BLaER1 treated with 17β-estradiol and CSF1 and Interleukin-3, amounts not matched to agents 10 nM and 100 nM (cell line): ENCODE measurements around the gene MPC1.

Source experiments
- H3K27ac ChIP-seq, 11 experiments: shearing (Covaris generic); formaldehyde crosslinking; 2 replicates each; pipeline ENCODE4 v1.8.1; 2022
- H3K27me3 ChIP-seq, 11 experiments: shearing (Covaris generic); formaldehyde crosslinking; 2 replicates each; pipeline ENCODE4 v1.8.1; 2022
- H3K36me3 ChIP-seq, 11 experiments: shearing (Covaris generic); formaldehyde crosslinking; 2 replicates each; pipeline ENCODE4 v1.8.1; 2022
- H3K4me1 ChIP-seq, 10 experiments: shearing (Covaris generic); formaldehyde crosslinking; 2 replicates each; pipeline ENCODE4 v1.8.1; 2022
- H3K4me2 ChIP-seq, 11 experiments: shearing (Covaris generic); formaldehyde crosslinking; 2 replicates each; pipeline ENCODE4 v1.8.1; 2022
- H3K4me3 ChIP-seq, 10 experiments: shearing (Covaris generic); formaldehyde crosslinking; 2 replicates each; pipeline ENCODE4 v1.8.1; 2022
- H3K9ac ChIP-seq, 11 experiments: shearing (Covaris generic); formaldehyde crosslinking; 2 replicates each; pipeline ENCODE4 v1.8.1; 2022
- H3K9me3 ChIP-seq, 11 experiments: shearing (Covaris generic); formaldehyde crosslinking; replicated peaks in 1 of 11; 2 replicates each; pipeline ENCODE4 v1.8.1; 2022
- H4K20me1 ChIP-seq, 11 experiments: shearing (Covaris generic); formaldehyde crosslinking; 2 replicates each; pipeline ENCODE4 v1.8.1; 2022
- Cebpa-rat ChIP-seq, 11 experiments: shearing (Covaris generic); IDR thresholded peaks; 2 replicates each; pipeline ENCODE4 v1.8.1; 2022

Gene MPC1

GRCh38 chr6:166382933-166383801 lies at the start of gene MPC1:
MPC1 (minus strand) TSS chr6:166382940; CDS start chr6:166382876, 64 bp downstream.
- Histone ChIP-seq H3K27ac (peak within 1 kb of the TSS; percentile 37 to 95 (median 89); a peak in 21 of 22 replicates), H3K27me3 (peaks cover 0 to 14% (median 6%) of the 10 kb centered on the region in 11 experiments; a peak in 8 of 22 replicates), H3K9ac (peak within 1 kb of the TSS; percentile 82 to 94 (median 89)), H3K4me1 (peaks cover 15 to 32% (median 25%) of the 10 kb centered on the region in 10 experiments), H3K4me3 (peak within 1 kb of the TSS; percentile 74 to 95 (median 84)), H3K9me3 (no peaks in the 10 kb centered on the region), H3K4me2 (peak within 1 kb of the TSS; percentile 93 to 100 (median 99)), H3K36me3 (no peaks in the 10 kb centered on the region), H4K20me1 (peaks cover 0 to 35% (median 5%) of the 10 kb centered on the region in 11 experiments; a peak in 7 of 22 replicates)
- TF ChIP-seq Cebpa-rat (IDR thresholded peaks at IDR 0.05) = no peak

- peaks cover 0 to 17% (median 0%) of the 10 kb centered on the region in 11 experiments; a peak in 3 of 22 replicates for H3K36me3 ChIP-seq
- no peaks in the 10 kb centered on the region for H4K20me1 ChIP-seq
- H3K4me2 ChIP-seq = no peak overlapping the region
- H3K9ac ChIP-seq = no peak overlapping the region
- no peak for TF ChIP-seq Cebpa-rat (IDR thresholded peaks at IDR 0.05)
- no peak overlapping the region for H3K4me3 ChIP-seq
- peaks cover 1 to 20% (median 11%) of the 10 kb centered on the region in 10 experiments for H3K4me1 ChIP-seq
- H3K27ac ChIP-seq = no peak overlapping the region
- H3K27me3 ChIP-seq = no peaks in the 10 kb centered on the region
- peaks cover 0 to 6% (median 0%) of the 10 kb centered on the region in 11 experiments; a peak in 2 of 22 replicates for H3K9me3 ChIP-seq
Measured at GRCh38 chr6:166430269-166430668, 47.5 kb upstream of the MPC1 start.

- no peak for TF ChIP-seq Cebpa-rat (IDR thresholded peaks at IDR 0.05)
- Histone ChIP-seq H3K27me3 (no peaks in the 10 kb centered on the region), H3K36me3 (peaks cover 0 to 31% (median 0%) of the 10 kb centered on the region in 11 experiments; a peak in 4 of 22 replicates), H3K4me1 (peaks cover 0 to 22% (median 9%) of the 10 kb centered on the region in 10 experiments; a peak in 12 of 20 replicates), H3K9ac (no peak overlapping the region), H3K9me3 (no peaks in the 10 kb centered on the region), H3K27ac (no peak overlapping the region), H3K4me2 (no peak overlapping the region), H3K4me3 (no peak overlapping the region), H4K20me1 (no peaks in the 10 kb centered on the region)
Measured at GRCh38 chr6:166424431-166424830, 41.7 kb upstream of the MPC1 start.

GRCh38 chr6:166423781-166424180 lies 41.0 kb upstream of the MPC1 start:
- H3K27me3 ChIP-seq = no peaks in the 10 kb centered on the region
- peaks cover 0 to 35% (median 0%) of the 10 kb centered on the region in 11 experiments; a peak in 4 of 22 replicates for H3K36me3 ChIP-seq
- peaks cover 0 to 26% (median 12%) of the 10 kb centered on the region in 10 experiments; a peak in 13 of 20 replicates for H3K4me1 ChIP-seq

GRCh38 chr6:166423051-166423745 lies 40.5 kb upstream of the MPC1 start:
- TF ChIP-seq Cebpa-rat (IDR thresholded peaks at IDR 0.05) = no peak
- no peak overlapping the region for H3K9ac ChIP-seq
- H4K20me1 ChIP-seq = no peaks in the 10 kb centered on the region
- no peak overlapping the region for H3K4me3 ChIP-seq
- no peaks in the 10 kb centered on the region for H3K9me3 ChIP-seq
- H3K4me1 ChIP-seq = peaks cover 0 to 26% (median 12%) of the 10 kb centered on the region in 10 experiments; a peak in 13 of 20 replicates
- peaks cover 0 to 35% (median 0%) of the 10 kb centered on the region in 11 experiments; a peak in 4 of 22 replicates for H3K36me3 ChIP-seq
- no peaks in the 10 kb centered on the region for H3K27me3 ChIP-seq
- H3K4me2 ChIP-seq = no peak overlapping the region
- H3K27ac ChIP-seq = no peak overlapping the region

More at GRCh38 chr6:166423781-166424180, 41.0 kb upstream of the MPC1 start:
- H3K27ac ChIP-seq = no peak overlapping the region
- no peaks in the 10 kb centered on the region for H3K9me3 ChIP-seq
- no peak overlapping the region for H3K4me3 ChIP-seq
- TF ChIP-seq Cebpa-rat (IDR thresholded peaks at IDR 0.05) = no peak
- no peak overlapping the region for H3K4me2 ChIP-seq
- no peak overlapping the region for H3K9ac ChIP-seq
- H4K20me1 ChIP-seq = no peaks in the 10 kb centered on the region

GRCh38 chr6:166422201-166422940 lies 39.6 kb upstream of the MPC1 start:
- Histone ChIP-seq H3K27me3 (no peaks in the 10 kb centered on the region), H3K9ac (no peak overlapping the region), H3K4me2 (no peak overlapping the region), H3K9me3 (no peaks in the 10 kb centered on the region), H3K36me3 (peaks cover 0 to 39% (median 0%) of the 10 kb centered on the region in 11 experiments; a peak in 6 of 22 replicates), H3K4me1 (peaks cover 0 to 26% (median 12%) of the 10 kb centered on the region in 10 experiments; a peak in 13 of 20 replicates), H3K4me3 (no peak overlapping the region), H3K27ac (no peak overlapping the region), H4K20me1 (no peaks in the 10 kb centered on the region)
- no peak for TF ChIP-seq Cebpa-rat (IDR thresholded peaks at IDR 0.05)

- peaks cover 0 to 26% (median 12%) of the 10 kb centered on the region in 10 experiments; a peak in 13 of 20 replicates for H3K4me1 ChIP-seq
- H3K27ac ChIP-seq = no peak overlapping the region
- no peak for TF ChIP-seq Cebpa-rat (IDR thresholded peaks at IDR 0.05)
Measured at GRCh38 chr6:166420351-166420750, 37.6 kb upstream of the MPC1 start.

GRCh38 chr6:166419717-166420116 lies 37.0 kb upstream of the MPC1 start:
- H3K36me3 ChIP-seq = peaks cover 0 to 48% (median 0%) of the 10 kb centered on the region in 11 experiments; a peak in 7 of 22 replicates
- H3K9me3 ChIP-seq = 0 out of 22 replicates have a peak, but pooled peaks cover 0 to 4% (median 0%) of the 10 kb centered on the region in 11 experiments
- H3K4me1 ChIP-seq = peaks cover 0 to 26% (median 12%) of the 10 kb centered on the region in 10 experiments; a peak in 13 of 20 replicates
- H3K27ac ChIP-seq = no peak overlapping the region
- H3K4me3 ChIP-seq = no peak overlapping the region
- no peaks in the 10 kb centered on the region for H4K20me1 ChIP-seq
- no peak overlapping the region for H3K9ac ChIP-seq
- no peak for TF ChIP-seq Cebpa-rat (IDR thresholded peaks at IDR 0.05)
- H3K27me3 ChIP-seq = no peaks in the 10 kb centered on the region
- peak overlapping the region in 7 of 11 experiments; percentile 13 to 43 (median 21); a peak in 5 of 22 replicates for H3K4me2 ChIP-seq

More at GRCh38 chr6:166420351-166420750, 37.6 kb upstream of the MPC1 start:
- Histone ChIP-seq H3K36me3 (peaks cover 0 to 48% (median 0%) of the 10 kb centered on the region in 11 experiments; a peak in 7 of 22 replicates), H3K9ac (no peak overlapping the region), H3K4me2 (peak overlapping the region in 1 of 11 experiments; percentile 43; a peak in 1 of 22 replicates), H3K27me3 (no peaks in the 10 kb centered on the region), H4K20me1 (no peaks in the 10 kb centered on the region), H3K9me3 (0 out of 22 replicates have a peak, but pooled peaks cover 0 to 4% (median 0%) of the 10 kb centered on the region in 11 experiments), H3K4me3 (no peak overlapping the region)
